HG02763 (cell line): ENCODE data around the gene CLTC.
"Not testable (repeated sequence)": the region's sequence is repeated elsewhere in the genome, so short reads cannot be mapped to it uniquely, and the experiment has no call there.

Experiments used
- ATAC-seq: cut with Tn5 transposase; IDR thresholded peaks from one replicate; pipeline ENCODE4 v1.9.1; 2021; ENCODE audit warnings: mild to moderate bottlenecking, moderate library complexity; ENCODE audit not compliant: unreplicated experiment

Gene CLTC

GRCh38 chr17:59619298-59620063 is at the start of gene CLTC:
CLTC (plus strand) TSS chr17:59619895; CDS start chr17:59620132, 237 bp downstream.
- peak; percentile 68 for ATAC-seq

DNA sequence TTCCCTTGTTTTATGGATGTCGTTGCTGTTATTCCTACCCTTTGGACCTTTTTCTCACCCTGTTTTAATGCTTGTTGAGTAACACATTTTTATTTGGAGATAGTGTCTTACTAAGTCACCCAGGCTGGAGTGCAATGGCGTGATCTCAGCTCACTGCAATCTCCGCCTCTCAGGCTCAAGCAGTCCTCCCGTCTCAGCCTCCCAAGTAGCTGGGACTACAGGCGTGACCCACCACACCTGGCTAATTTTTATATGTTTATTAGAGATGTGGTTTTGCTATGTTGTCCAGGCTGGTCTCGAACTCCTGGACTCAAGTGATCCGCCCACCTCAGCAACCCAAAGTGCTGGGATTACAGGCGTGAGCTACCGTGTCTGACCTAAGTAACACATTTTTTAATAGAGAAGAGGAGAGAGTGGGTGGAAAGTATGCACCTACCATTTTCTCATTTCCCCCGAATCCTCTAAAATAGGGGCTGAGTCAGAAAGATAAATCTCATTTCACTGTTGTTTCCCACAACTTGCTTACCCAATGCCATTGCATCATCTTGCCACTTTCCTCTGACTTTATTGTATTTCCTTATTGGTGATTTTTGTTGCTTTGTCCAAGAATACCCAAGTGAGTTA is 47.3 kb upstream of the CLTC start:
- ATAC-seq, result no peak

DNA sequence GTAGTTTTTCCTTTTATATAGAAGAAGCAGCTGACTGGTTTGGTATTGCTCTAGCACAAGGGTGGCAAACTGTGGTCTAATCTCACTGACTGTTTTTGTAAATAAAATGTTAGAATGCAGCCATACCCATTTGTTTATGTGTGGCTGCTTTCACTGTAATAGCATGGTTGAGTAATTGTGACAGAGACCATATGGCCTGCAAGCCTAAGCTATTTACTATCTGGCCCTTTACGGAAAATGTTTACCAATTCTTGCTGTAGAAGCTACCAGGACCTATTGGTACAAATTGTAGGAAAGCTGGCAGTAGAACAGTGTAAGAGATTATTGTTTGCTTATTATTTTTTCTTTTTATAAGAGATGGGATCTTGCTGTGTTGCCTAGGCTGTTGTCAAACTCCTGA is 35.5 kb upstream of the CLTC start:
- ATAC-seq, result not testable (repeated sequence)

GRCh38 chr17:59600169-59600568 is 19.5 kb upstream of the CLTC start:
- no peak for ATAC-seq

DNA sequence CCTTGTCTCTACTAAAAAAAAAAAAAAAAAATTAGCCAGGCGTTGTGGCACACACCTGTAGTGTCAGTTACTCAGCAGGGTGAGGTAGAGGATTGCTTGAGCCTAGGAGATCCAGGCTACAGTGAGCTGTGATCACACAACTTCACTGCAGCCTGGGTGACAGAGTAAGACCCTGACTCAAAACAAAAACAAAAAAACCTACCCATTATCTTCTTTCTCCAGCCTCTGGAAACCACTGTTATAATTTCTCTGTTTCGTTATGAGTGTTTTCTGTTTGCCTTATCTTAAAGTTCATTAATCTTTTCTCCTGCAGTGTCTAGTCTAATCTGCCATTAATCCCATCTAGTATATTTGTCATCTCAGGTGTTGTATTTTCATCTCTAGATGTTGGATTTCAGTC is 18.6 kb upstream of the CLTC start:
- ATAC-seq, result no peak

DNA sequence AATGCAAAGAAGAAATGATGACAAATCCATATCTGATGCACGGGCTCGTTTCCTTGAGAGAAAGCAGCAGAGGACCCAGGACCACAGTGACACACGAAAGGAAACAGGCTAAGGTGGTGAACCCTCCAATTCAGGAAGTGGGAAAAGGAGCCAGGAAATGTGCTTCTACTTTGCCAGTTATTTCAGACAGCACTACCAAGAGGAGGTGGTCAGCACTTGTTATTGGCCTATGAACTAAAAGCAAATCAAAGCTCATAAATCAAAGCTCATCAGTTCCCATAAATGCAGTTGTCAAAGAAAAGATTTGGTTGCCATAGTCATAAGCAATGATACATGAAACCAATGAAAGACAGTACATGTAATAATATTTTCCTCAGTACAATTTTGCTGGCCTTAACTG is 12.6 kb upstream of the CLTC start:
- ATAC-seq, result no peak

GRCh38 chr17:59607817-59608403 is 11.8 kb upstream of the CLTC start:
- ATAC-seq, result no peak

- ATAC-seq, result no peak
These were observed 8.2 kb upstream of the CLTC start for GRCh38 chr17:59611503-59611902.

DNA sequence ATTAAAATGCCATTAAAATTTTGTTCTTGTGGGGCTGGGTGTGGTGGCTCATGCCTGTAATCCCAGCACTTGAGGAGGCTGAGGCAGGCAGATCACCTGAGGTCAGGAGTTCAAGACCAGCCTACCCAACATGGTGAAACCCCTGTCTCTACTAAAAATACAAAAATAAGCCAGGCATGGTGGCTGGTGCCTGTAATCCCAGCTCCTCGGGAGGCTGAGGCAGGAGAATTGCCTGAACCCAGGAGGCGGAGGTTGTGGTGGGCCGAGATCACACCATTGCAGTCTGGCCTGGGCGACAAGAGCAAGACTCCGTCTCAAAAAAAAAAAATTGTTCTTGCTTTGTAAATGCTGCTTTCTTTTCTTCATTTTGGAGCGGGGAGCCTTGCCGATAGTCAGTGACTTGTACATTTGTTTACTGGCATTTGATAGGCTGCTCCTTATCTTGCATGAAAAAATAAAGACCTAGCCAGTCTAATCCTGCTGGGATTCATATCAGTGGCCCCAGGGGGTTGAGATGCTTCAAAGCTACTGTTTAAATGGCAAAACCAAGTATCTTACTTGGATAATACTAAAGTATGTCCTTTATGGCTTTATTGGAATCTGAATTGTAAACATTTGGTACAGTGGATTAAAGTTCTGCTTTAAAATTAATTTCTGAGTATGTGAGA is 3.3 kb upstream of the CLTC start:
- ATAC-seq, result no peak

GRCh38 chr17:59617156-59617732 is 2.5 kb upstream of the CLTC start:
- ATAC-seq, result no peak

DNA sequence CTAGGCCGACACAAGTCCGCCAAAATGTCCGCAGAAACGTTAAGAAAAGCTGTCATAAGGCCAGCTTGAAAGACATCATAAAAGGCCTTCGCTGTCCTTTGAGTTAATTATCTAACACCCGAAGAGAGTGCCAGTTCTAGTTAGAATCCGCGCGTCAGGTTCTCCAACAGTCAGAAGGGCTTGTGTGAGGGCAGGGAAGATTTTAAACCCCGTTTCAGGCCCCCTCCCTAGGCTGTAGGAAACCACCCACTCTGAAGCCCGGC is 729 bp upstream of the CLTC start:
- no peak for ATAC-seq

GRCh38 chr17:59620064-59620359 is 317 bp downstream of the CLTC start:
- no peak for ATAC-seq

DNA sequence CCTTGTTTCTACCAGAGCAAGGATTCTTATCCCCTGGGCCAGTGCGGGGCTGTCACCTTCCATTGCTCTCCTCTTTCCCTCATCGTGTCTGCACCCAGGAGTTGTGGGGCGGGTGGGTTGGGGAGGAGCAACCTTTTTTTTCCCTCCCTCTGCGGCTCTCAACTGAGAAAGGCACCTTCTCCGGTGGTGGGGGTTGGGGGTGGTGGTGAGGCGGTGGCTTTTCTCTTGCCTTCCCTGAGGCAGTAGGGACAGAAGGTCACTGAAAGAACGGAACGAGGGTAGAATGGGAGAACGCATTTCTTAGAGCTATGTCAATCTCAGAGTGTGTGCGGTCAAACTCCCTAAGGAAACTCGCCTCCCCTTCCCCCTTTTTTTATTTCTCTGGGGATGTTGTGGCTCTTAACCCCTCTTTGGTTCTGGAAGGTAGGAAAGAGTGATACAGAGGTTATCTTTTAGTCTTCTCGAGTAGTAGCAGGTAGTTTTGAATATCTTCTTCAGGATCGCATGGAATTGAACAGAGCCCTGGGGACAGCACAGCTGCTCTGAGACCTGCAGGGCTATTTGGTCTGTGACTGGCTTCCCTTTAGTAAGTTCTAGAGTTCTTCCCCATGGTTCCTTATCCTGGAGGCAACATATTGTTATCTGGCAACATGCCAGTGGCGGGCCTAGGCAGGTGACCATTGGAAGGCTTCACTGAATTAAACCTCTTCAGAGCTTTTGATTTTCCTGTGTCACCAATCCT is 994 bp downstream of the CLTC start:
- ATAC-seq, result no peak

DNA sequence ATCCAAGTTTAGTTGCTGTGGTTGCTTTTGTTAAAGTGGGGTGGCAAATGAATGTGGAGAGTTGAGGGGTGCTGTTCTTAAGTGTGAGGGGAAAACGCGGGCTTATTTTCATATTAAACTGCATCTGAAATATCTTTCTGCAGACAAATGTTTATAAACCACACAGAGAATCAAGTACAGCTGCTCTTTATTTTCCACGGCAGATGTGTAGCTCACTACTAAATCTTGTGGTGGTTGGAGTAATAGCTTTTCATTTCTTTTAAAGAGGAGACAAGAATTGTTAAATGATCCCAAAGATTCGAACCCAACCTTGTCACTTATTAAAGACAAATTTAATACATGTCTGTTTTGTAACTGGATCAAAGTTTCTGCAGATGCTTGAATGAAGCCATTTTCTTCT is 2.1 kb downstream of the CLTC start:
- ATAC-seq, result no peak

DNA sequence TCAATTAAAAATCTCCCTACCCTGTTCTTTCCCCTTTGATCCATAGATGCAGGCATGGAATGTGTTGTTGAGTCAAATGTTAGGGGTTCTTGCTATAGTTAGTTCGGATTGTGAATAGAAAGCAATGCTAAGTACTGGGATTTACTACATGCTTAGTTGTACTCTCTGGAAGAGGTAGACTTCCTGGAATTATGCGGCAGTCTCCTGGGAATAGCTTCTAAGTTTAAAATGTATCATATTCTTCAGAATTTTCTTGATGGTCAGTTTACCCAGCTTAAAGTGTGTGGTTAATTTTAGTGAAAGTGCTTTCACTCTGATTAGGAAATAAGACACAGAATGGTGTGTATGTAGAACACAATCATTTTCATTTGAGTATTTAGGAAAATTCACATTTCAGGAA is 3.5 kb downstream of the CLTC start:
- ATAC-seq, result no peak

DNA sequence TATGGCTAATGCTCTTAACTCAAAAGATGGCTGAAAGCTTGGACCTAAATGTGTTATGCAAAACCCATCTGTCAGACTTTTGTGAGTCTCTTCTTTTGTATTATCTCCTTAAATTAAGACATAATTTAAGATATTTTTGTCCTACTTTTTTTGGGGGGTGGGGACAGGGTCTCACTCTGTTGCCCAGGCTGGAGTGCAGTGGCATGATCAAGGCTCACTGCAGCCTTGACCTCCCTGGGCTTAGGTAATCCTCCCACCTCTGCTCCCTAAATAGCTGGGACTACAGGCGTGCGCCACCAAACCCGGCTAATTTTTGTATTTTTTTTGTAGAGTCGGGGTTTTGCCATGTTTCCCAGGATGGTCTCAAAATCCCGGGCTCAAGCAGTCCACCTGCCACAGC is 7.1 kb downstream of the CLTC start:
- ATAC-seq, result no peak

DNA sequence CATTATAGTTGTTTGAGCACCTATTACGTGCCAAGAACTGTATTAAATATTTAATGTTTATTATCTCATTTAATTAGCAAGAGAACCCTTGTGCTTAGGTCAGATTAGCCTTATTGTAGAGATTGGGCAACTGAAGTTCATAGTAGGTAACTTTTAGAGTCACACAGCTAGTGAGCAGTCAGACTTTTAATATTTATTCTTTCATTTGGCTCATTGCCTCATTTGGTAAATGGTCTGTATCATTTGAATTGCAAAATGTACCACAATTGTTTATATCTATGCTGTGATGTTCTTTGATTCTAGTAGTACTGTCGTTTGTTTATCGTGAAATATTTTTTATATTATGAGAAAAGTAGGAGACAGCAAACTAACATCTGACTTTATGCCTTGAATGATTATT is 7.6 kb downstream of the CLTC start:
- no peak for ATAC-seq

DNA sequence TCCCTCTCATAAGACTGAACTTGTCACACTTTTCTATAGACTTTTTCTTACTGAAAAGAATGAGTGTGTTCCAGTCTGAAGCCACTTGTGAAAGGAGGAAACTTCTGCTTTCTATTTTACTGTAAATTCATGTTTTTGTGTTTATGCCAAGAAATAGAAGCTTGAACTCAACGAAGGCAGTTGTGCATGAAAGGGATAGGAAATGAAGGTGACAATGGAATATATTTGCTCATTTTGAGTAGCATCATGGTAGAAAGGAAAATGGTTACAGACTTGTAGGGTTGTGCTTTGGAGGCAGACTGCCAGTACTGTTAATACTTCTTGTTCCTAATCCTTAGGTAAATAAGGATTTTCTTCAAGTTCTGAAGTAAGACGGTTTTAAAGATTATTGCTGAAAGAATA is 8.1 kb downstream of the CLTC start:
- ATAC-seq, result no peak

DNA sequence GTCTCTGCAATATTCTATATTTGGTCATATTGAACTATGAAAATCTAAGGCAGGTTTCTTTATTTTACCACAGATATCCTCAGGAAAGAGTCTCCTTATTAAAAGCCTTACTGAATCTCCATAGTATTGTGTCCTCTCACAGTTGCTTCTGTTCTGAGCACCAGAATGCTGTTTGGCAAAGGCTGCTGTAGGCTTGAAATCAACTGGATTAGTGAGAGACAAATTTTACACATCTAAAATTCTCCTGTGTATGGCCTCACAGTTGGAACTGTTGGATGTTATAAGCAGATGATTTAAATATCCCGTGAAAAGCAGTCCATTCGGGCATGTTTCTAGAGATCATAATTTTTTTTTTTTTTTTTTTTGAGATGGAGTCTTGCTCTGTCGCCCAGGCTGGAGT is 9.5 kb downstream of the CLTC start:
- ATAC-seq, result no peak

DNA sequence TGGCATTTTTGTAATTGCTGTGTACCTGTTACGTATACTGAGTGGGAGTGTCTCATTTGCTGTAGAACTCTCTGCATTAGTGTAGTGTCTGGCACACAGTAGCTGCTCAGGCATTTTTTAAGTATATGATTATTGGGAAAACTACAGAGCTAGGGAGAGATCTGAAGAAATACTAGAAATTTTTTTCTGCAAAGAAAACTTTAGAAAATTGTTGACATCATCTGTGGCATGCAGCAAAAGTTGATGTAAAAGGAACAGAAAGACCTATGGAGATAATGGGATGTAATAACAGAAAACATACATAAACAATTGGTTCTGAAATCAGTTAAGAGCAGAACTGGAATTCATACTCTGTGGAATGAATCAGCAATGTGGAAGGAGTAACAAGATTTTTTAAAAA is 11.6 kb downstream of the CLTC start:
- ATAC-seq, result no peak

- ATAC-seq, result no peak
These were observed 12.7 kb downstream of the CLTC start for GRCh38 chr17:59632398-59632797.
